CD4-positive, alpha-beta T cell treated with Interleukin-6 for 4 hours (primary cell): ENCODE results near the gene HDAC3.

ENCODE experiments used
- DNase-seq: peaks from one replicate; pipeline ENCODE4 v3.0.0-alpha.2; 2020; ENCODE audit warnings: mixed read lengths

The HDAC3 gene

GRCh38 chr5:141636413-141637122 lies at the start of gene HDAC3, which contains the start of gene RELL2:
TSS of gene HDAC3 (minus strand) at chr5:141636849. CDS start at chr5:141636790, 59 bp downstream.
TSS of gene RELL2 (plus strand) at chr5:141636997. CDS start at chr5:141638226, 1,229 bp downstream.
- peak; percentile 92 for DNase-seq

DNA sequence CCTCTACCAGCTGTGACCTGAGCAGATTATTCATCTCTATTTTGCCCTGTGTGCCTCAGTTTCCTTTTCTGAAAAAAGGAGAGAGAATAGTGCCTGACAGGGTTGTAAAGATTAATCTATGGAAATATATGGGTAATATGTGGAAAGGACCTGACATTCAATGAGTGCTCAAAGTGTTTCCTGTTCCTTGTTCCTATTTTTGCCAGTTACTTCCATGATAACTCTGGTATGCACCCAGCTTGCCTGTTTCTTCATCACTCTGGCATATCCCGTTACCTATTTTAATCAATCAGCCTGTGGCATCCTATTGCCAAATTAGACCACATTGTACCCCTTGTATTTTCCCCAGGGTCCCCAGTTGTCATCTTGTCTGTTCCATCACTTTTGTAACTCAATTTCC lies 48.9 kb upstream of the HDAC3 start:
- DNase-seq, result no peak

- DNase-seq, result no peak
These were observed 47.0 kb upstream of the HDAC3 start for GRCh38 chr5:141683596-141684141.

DNA sequence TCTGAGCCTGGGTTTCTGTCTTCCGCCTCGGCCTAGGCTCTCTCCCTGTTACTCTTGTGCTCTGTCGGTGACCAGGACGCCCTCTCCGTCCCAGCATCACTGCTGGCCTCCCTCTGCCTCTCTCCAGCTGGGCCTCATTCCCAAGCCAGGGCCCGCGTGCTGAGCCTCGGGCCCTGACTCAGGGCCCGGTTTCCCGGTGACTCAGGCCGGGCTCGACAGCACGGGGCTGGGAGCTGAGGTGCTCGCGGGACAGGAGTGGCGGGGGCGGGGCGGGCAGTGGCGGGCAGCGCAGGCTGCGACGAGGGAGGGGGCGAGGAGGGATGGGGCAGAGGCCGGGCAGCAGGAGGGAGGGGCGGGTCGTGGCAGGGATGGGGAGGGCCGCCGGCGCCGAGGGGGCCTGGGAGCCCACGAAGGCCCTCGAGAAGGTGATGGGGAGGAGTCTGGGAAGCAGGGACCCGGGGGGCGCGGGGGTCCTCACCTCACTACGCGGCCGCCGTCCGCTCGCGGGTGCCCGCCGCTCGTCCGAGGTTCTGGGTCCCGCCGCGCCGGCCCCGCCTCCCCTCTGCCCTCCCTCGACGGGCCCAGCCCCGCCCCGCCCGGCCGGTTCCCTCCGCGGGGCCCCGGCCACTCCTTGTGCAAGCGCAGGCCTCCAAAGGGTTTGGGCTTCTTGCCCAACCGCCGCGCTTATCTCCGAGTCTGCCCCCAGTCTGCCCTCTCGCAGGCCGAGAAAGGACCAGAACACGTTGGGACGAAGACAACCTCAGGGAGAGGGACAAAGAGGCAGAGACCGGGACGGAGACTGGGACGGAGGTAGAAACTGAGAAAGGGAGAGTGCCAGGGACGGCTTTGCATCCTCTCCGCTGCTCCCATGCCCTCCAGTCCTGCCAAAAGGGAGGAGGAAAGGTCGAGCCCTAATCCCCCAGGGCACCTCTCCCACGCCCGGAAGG lies 45.3 kb upstream of the HDAC3 start, which contains the start of gene ARAP3:
Gene ARAP3, minus strand, starts transcription at position 536 of the 947 bp plus-strand sequence. CDS start 1,744 bp downstream, outside the sequence.
- DNase-seq, result peak; percentile 64

DNA sequence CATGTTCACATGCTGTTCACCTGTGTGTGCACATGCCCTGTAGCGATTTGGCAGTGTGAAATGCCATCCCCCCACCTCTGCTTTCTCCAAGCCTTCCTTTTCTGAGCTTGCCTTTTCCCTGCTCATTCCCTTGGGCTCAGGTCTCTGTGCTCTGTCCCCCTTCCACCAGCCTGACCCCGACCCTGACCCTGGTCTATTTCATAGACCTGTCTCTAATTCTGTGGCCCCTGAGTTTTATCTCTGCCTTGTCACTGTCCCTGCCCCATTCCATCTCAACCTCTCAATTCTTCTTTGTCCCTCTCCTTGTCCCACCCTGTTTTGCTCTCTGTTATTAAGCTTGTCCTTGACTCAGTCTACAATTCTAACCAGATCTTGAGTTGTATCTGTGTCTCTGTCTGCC lies 44.6 kb upstream of the HDAC3 start:
- DNase-seq, result no peak

DNA sequence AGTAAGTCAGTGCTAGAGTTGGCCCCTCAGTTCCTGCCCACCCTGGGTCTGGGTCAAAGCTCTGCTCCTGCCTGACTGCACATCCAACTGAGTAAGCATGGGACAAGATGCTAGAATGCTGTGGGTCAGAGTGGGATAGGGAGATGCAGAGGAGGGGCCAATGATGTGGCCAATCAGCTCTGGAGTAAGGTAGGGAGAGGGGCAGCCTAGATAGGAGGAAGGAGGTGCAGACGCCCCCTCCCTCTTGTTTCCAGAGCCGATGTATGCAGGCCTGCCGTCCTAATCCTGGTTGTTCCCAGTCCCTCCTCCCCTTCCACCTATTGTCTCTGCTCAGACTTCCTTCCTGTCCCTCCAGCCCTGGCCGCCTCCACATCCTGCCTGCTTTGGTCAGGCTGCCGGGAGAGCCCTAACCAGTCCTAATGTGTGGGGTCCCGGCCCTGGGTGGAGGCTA lies 44.1 kb upstream of the HDAC3 start:
- DNase-seq, result no peak

GRCh38 chr5:141680178-141680577 lies 43.5 kb upstream of the HDAC3 start:
- no peak for DNase-seq

DNA sequence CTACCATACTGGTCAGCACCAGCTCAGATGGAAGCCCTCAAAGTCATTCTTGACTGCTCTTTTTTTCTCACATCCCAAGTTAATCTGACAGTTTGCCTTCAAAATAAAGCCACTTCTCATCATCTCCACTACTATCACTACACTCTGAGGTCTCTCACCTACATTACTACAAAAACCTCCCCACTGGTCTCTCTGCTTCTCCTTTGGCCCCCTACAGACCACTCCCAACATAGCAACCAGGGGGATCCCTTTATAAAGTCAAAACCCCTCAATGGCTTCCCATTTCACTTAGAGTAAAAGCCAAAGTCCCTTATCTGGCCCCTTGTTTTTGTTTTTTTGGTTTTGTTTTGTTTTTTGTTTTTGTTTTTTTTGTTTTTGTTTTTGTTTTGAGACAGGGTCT lies 40.8 kb upstream of the HDAC3 start:
- no peak for DNase-seq

DNA sequence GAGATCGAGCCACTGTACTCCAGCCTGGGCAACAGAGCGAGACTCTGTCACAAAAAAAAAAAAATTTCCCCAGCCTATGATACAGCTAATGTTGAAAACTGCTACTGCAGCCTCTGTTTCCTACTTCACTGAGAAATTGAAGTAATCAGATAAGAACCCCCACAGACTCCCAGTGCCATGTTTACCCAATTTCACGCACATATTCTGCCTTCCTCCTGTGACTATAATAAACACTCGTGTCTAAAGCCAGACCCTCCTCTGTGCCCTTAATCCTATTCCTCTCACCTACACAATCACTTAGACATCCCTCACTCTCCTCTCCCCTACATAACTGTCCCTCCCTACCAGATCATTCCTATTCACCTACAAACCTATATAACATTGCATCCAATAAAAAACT lies 39.0 kb upstream of the HDAC3 start:
- no peak for DNase-seq

DNA sequence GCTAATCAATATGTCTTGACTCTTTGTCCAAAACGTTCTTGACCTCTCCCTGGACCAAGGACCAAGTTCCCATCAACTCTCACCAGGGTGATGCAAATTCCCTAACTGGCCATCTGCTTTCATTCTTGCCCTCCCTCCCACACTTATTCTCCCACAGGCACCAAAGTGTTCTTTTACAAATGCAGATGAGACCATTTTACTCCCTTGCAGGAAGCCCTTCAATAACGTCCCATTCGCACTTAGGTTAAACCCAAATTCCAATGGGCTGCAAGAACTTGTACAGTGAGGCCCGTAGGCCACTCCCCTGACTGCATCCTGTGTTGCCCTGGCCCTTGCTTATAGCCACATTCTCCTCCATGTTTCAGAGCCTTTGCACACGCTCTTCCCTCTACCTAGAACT lies 38.1 kb upstream of the HDAC3 start:
- no peak for DNase-seq

DNA sequence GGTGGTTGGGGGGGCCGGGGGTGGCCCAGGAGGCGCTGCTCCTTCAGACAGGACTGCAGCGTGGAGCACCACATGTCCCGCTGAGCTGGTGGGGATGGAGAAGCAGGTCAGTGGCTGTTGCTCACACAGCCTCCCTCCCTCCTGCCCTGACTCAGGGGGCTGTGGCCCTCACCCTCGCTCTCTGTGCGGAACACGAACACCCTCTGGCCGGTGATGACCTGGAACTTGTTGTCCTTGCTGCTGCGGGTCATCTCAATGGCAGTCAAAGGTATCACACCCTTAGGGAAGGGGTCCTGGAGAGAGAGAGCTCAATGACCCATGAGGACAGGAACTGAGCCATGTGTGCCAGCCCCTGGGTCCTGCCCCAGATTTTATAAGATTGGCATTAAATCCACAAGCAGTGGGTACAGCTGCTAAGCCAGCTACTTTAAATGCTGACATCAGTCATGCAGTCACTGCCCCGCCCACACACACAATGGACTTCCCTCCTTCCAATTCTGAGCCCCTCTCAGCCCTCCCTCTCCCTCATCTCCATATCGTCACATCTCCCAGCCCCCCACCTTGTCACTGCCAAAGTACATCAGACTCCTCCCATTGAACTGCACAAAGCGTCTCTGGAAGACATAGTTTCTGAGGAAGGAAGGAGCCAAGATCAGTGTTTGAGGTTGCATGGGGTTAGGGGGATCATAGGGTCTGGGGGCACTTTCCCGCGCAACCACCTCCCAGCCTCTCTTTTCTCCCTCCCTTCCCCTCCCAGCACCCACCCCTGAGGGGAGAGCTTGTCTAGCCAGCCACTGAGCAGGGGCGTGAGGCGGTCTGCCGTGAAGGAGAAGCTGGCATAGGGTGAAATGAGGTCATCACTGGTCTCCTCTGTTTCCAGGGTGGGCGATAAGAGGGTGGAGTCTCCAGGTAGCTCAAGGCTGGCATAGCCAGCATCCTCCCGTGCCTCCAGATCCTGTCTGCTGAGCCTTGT lies 36.5 kb upstream of the HDAC3 start:
- DNase-seq, result no peak

DNA sequence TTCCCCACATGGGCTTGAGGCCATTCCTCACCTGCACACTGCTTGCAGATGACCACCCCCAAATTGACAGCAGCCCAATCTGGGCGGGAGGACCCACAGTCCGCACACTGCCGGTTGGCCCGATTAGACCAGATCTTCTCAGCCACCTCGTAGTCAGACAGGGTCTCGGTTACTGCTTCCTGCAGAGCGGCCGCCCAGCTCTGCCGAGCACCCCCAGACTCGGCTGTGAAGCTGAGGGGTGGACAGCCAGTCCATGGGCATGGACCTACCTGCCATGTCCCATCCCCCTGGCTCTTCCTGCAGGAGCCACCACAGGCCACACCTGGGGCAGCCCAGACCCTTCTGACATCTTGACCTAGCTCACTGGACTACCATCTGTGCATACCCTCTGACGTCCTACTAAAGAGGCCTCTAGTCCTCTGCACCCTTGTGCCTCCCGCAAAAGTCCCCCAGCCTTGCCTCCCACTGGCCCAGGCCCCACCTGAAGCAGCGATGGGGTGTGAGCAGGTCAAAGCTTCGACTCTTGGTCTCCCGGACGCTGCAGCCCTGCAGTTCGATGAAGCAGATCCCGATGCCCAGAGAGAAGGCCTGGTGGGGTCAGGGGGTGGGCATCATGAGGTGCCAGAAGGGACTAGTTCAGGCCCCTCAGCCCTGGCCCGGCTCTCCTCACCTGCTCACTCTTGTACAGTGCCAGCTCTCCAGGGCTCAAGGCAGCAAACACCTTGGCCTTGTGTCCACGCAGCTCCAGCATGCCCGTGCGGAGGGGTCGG lies 35.6 kb upstream of the HDAC3 start:
- DNase-seq, result no peak

- DNase-seq, result no peak
These were observed 32.9 kb upstream of the HDAC3 start for GRCh38 chr5:141669520-141669919.

DNA sequence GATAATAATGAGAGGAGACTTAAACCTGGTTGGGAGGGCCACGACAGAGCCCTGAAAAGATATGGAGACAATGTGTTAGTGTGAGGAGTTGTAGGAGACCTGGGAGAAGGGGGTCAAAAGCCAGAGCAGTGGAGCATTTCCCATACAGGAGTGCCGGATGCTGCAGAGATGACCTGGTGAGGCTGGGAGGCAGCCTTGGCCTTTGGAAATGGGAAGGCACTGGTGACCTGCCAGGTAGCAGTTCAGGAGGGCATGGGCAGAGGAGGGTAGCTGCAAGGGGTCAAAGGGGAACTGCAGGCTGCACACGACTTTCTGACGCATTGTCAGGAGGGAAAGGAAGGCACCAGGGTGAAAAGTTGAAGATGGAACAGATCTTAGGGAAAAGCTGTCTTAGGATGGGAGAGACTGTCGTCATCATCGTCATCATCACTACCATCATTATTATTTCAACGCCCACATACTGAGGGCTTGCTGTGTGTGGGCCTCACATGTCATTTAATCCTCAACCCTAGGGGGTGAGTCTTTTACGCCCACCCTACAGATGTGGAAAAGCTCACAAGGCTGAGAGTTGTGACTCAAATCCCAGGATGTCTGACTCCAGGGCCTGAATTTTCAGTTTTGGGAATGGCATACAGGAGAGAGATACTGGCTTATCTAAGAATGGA lies 32.1 kb upstream of the HDAC3 start:
- DNase-seq, result no peak

- DNase-seq, result no peak
These were observed 29.6 kb upstream of the HDAC3 start for GRCh38 chr5:141665995-141666940.

GRCh38 chr5:141664733-141665461 lies 28.2 kb upstream of the HDAC3 start:
- DNase-seq, result peak; percentile 82

GRCh38 chr5:141663506-141663905 lies 26.9 kb upstream of the HDAC3 start:
- DNase-seq, result no peak

- DNase-seq, result no peak
These were observed 25.4 kb upstream of the HDAC3 start for GRCh38 chr5:141662028-141662427.
